Limb (tissue), 2 donors: ENCODE results near the gene MACROD2.
"Not testable (repeated sequence)": the region's sequence is repeated elsewhere in the genome, so short reads cannot be mapped to it uniquely, and the experiment has no call there.

Source experiments
- DNase-seq, 2 donors: peaks; one replicate each; pipeline ENCODE4 v3.0.0-alpha.2; 2016; ENCODE audit errors: extremely low spot score in 2 of 2

Gene MACROD2

DNA sequence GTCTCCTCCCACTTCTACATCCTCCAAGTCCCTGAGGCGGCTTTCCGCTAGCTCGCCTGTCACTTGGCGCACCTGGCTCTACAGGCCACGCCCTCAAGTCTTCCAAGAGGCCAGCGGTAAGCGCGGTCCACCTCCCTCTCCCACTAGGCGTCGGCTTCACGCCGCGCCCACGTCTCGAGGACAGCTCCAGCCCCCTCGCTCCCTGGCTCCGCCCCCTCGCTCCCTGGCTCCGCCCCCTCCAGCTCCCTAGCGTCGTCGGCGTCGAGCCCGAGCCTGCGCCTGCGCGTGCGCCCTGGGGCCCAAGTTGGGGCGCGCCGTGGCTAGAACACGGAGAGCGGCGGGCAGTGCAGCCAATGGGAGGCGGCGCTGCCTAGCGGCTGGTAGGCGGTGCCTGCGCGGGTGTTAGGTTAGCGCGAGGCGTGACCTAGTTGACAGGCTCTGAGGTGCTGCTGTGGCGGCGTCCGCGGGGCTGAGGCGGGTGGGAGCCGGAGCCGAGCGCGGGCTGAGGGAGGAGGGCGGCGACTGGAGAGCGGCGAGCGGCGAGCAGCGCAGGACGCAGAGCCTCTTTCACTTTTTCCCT, at the start of gene MACROD2:
MACROD2 (plus strand) TSS at position 431 of the 580 bp plus-strand sequence.
- peak; percentile 93 to 96 for DNase-seq

DNA sequence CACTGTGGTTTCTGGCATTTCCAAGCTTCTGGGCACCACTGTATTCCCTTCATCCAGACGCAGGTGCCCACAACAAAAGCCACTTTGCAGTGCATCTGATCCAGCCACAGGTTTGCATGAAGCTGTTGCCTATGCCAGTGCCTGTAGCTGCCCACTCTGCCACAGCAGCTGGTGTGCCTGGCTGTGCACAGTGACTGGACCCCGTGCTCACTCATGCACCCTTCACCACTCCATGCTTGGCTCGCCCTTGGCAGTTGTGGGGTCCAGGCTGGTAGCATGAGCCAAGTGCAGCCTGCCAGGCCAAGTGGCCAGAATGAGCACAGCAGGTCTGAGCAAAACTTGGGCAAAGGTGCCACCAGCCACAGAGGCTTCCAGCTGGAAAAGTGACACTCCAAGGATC, 47.6 kb upstream of the MACROD2 start:
- DNase-seq: no peak

DNA sequence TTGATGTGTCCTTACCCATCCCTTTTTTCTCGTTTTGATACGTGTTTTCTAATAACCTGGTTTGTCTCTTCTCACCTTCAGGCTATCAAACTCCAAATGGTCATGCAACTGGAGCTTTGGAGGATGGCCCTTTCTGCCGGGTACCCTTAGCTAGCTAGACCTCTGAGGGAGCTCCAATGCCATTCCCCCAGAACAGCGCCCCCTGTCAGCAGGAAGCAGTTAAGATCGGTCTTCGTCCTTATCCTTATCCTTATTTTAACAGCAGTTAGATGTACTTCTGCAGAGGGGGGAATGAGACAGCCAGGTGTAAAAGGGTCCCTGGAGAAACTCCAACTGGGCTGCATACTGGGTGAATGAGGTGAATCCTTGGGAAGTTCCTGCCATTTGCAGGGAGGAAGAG, 42.1 kb upstream of the MACROD2 start:
- no peak for DNase-seq

DNA sequence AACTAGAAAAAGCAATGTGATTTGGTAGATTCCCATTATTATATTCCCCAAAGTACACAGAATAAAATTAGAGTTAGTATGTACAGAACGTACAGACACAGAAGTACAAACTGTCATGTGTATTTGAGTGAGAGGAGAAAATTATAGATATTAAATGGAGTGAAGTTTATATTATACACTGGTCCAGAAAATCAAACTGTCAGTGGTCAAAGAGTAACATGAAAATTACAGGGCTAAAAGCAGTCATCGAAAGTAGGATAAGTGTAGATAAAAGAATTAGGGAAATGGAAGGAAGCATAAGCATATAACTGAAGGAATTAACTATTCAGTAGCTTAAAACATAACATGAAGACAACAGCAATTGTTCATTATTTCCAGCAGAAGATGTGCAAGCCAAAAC, 35.2 kb upstream of the MACROD2 start:
- no peak for DNase-seq

DNA sequence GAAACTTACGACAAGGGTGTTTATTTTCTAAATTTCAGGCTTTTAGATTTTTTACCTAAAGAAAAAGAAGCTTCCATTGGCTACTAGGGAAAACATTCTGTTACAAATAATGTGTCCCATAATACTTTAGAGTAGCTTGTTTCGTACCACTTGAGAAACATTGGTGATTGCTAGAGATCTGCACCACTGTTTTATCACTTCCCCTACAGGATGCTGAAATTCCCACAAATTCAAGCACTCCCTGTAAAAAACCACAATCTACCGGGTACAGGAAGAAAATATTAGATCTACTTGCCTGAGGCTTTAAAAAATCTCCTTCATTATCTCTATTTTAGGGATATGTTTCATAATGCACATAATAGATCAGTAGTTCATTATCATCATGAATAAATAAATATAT, 34.8 kb upstream of the MACROD2 start:
- no peak for DNase-seq

- DNase-seq: no peak
These were observed 11.1 kb upstream of the MACROD2 start for GRCh38 chr20:13984211-13984610.

GRCh38 chr20:13990465-13990864, 4.9 kb upstream of the MACROD2 start, which contains the start of gene SEL1L2:
SEL1L2 (minus strand) TSS chr20:13990614; CDS start chr20:13990534, 80 bp downstream.
- DNase-seq: no peak

GRCh38 chr20:13991311-13991710, 4.0 kb upstream of the MACROD2 start:
- no peak for DNase-seq

GRCh38 chr20:13991955-13992354, 3.4 kb upstream of the MACROD2 start:
- DNase-seq: not testable (repeated sequence)

DNA sequence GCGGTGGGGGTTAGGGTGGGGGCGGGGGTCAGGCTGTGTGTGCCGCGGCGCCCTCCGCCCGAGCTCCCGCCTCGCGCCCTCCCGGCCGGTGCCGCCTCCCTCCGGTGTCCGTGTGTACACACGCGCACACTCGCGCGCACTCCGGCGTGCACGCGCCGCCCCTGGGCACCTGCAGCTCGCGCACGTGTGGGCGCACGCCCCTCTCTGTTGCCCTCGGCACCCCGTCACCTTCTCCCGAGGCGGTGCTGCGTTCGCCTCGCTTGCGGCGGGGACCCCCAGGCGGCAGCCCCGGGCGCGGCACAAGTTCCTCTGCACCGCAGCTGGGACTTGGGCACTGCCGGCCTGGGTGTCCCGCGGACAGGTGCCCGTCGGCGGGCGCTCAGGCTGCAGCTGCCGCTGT, 525 bp downstream of the MACROD2 start:
- peak in 1 of 2 donors; percentile 74 for DNase-seq

- DNase-seq: peak in 1 of 2 donors; percentile 2
These were observed 949 bp downstream of the MACROD2 start for GRCh38 chr20:13996265-13996664.

DNA sequence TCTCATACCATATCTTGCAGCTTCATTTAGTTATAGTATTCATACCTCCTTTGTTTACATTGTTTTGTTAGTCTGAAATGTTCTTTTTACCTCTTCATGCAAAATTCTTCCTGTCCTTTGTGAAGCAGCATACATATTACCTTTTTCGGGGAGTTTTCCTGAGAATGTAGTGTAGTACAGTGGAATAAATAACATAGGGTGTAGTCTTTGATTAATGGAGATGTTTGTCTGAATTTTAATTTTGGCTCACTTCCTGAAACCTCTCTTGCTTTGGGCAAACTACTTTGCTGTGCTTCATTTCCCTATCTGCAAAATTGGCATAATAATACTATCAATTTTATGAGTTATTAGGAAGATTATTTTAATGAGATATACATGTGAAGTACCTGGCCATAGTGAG, 5.6 kb downstream of the MACROD2 start:
- no peak for DNase-seq

GRCh38 chr20:14005996-14006395, 10.7 kb downstream of the MACROD2 start:
- DNase-seq: no peak

DNA sequence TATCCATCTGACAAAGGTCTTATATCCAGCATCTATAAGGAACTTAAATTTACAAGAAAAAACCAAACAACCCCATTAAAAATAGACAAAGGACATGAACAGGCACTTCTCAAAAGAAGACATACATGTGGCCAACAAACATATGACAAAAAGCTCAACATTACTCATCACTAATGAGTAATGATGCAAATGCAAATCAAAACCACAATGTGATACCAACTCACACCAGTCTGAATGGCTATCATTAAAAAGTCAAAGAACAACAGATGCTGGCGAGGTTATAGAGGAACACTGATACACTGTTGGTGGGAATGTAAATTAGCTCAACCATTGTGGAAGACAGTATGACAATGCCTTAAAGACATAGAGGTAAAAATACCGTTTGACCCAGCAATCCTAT, 13.9 kb downstream of the MACROD2 start:
- no peak for DNase-seq

- no peak for DNase-seq
These were observed 17.4 kb downstream of the MACROD2 start for GRCh38 chr20:14012671-14013070.

- DNase-seq: no peak
These were observed 35.7 kb downstream of the MACROD2 start for GRCh38 chr20:14030991-14031390.

DNA sequence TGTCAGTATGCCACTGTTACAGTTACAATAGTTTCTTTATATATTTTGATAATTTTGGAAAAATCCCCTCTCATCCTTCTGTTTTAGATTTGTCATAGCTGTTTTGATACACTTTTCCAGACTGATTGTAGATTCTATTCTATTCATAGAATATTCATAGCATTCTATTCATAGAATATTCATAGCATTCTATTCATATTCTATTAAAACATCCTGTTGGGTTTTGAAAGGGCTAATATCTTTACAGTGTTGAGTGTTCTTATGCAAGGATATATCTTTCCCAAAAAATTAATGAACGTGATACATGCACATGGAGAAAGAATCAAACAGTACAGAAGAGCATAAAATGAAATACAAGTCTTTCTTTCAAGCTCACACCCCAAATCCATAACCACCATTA, 38.0 kb downstream of the MACROD2 start:
- no peak for DNase-seq

- DNase-seq: no peak
These were observed 41.3 kb downstream of the MACROD2 start for GRCh38 chr20:14036567-14036966.

DNA sequence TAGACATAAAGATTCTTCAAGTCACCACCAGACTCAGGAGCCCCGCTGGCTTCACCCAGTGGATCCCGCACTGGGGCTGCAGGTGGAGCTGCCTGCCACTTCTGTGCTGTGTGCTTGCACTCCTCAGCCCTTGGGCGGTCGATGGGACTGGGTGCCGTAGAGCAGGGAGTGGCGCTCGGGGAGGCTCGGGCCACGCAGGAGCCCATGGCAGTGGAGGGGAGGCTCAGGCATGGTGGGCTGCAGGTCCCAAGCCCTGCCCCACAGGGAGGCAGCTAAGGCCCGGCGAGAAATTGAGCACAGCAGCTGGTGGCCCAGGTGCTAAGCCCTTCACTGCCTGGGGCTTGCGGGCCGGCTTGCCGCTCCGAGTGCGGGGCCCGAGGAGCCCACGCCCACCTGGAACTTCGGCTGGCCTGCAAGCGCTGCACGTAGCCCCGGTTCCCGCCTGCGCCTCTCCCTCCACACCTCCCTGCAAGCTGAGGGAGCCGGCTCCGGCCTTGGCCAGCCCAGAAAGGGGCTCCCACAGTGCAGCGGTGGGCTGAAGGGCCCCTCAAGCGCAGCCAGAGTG, 49.5 kb downstream of the MACROD2 start:
- not testable (repeated sequence) for DNase-seq

- DNase-seq: no peak
These were observed 51.2 kb downstream of the MACROD2 start for GRCh38 chr20:14046534-14046933.

DNA sequence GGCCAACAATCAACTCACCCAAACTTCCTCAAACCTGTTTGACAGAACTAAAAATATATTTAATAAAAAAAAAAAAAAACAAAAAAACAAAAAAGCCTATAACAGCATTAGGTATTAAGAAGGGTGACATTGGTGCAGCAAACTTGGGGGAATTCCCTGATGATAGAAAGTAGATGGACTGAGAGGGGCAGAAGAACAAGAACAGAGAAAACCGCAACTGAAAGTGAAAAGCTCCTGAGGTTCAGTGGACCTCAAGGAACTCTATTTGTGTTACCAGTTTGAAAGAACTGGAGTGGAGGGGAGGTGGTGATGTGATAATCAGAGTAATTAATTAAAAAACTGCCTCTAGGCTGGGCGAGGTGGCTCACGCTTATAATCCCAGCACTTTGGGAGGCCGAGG, 53.8 kb downstream of the MACROD2 start:
- DNase-seq: no peak

GRCh38 chr20:14051454-14051853, 56.1 kb downstream of the MACROD2 start:
- no peak for DNase-seq

DNA sequence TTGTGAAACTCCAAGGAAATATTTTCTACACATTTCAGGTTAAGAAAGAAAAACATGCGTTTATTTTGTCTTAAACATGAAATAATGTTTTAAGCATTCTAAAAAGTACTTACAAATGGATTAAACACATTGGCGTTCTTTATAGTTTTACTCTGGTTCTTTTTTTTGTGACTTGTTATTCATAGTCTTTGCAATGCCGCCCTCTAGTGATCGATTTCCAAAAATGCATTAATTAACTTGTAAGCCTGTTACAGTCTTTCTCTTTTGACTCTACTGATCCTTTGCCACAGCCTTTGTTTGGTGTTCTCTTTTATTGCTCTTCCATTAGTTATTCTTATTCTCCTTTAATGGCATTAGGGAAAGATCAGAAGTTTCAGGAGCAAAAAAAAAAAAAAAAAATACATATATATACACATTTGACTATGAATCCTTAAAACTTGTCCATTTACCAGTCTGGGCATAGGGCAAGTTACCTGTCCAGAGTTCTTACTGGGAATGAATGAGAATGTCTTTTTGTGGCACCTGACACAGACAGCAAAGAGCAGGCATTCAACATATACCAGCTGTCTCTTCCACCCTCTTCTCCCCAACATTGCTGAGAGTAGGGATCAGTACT, 59.9 kb downstream of the MACROD2 start:
- DNase-seq: peak in 1 of 2 donors; percentile 85
